ENCODE data around the gene SLC9A3.

Gene SLC9A3

GRCh38 chr5:540071-540905 is 16.0 kb upstream of the SLC9A3 start:
- no peak overlapping the region for H3K4me3 ChIP-seq (replicated peaks; ENCODE audit: low read depth, low read length)
- TF ChIP-seq, protein P1, sequence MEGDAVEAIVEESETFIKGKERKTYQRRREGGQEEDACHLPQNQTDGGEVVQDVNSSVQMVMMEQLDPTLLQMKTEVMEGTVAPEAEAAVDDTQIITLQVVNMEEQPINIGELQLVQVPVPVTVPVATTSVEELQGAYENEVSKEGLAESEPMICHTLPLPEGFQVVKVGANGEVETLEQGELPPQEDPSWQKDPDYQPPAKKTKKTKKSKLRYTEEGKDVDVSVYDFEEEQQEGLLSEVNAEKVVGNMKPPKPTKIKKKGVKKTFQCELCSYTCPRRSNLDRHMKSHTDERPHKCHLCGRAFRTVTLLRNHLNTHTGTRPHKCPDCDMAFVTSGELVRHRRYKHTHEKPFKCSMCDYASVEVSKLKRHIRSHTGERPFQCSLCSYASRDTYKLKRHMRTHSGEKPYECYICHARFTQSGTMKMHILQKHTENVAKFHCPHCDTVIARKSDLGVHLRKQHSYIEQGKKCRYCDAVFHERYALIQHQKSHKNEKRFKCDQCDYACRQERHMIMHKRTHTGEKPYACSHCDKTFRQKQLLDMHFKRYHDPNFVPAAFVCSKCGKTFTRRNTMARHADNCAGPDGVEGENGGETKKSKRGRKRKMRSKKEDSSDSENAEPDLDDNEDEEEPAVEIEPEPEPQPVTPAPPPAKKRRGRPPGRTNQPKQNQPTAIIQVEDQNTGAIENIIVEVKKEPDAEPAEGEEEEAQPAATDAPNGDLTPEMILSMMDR (IDR thresholded peaks at IDR 0.05; ENCODE audit: low read depth, low read length, missing control alignments): no peak

DNA sequence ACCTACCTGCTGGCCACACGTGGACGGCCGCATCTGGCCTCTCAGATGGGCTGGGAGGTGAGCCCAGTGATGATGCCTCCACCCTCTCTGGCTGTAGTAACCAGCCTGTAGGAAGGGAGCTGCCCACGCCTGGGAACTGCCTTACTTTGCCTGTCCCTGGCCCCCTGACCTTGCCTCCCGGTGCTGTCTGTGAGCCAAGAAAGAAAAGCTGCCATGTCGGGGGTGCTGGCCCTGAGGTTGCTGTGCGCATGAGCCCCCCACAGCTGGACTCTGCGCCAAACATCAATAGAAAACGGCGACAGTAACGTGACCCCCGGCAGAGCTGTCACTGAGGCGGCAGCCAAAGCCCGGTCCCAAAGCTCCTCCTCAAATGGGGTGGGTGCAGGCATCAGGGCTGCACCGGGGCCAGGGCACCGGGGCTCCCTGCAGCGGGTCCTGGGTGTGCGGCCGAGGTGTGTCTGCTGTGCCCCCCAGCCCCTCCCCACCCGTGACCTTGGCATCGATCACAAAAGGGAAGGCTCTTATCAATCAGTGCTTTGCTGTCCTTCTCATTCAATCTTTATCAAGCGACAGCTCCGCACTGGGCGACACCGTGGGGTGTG is 15.3 kb upstream of the SLC9A3 start:
- TF ChIP-seq, protein P1 (IDR thresholded peaks at IDR 0.05; ENCODE audit: low read depth, low read length, missing control alignments): no peak
- no peak overlapping the region for H3K4me3 ChIP-seq (replicated peaks; ENCODE audit: low read depth, low read length)
- DNase-seq (ENCODE audit: extremely low read depth, low read depth): no peak

More at GRCh38 chr5:540071-540905, 16.0 kb upstream of the SLC9A3 start:
- DNase-seq (ENCODE audit: extremely low read depth, low read depth): no peak

- no peak overlapping the region for H3K4me3 ChIP-seq (replicated peaks; ENCODE audit: low read depth, low read length)
- DNase-seq (ENCODE audit: extremely low read depth, low read depth): no peak
- TF ChIP-seq, protein P1 (IDR thresholded peaks at IDR 0.05; ENCODE audit: low read depth, low read length, missing control alignments): no peak
Measured at GRCh38 chr5:538801-539468, 14.7 kb upstream of the SLC9A3 start.

DNA sequence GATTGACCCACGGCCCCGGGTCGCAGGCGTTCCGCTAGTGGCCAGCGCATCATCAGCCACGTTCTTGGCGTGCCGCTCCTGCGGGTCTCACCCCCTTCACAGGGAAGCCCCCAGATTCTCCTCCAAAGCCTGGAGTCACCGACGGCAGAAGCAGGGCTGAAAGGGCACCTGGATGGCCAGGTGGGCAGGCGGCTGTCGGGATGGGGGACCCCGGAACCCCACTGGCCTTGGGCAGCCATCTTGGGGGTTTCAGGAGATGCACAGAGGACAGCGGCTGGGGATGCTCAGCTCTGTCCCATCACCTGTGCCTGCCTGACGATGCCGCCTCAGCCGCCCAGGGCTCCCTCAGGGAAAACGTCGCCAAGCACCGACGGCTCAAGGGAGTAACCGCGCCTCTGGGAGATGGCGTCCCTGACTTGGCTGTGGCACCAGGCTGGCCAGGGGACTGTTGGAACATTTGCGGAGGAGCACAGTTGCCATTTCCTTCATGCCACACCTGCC is 14.1 kb upstream of the SLC9A3 start:
- no peak for DNase-seq (ENCODE audit: extremely low read depth, low read depth)
- TF ChIP-seq, protein P1 (IDR thresholded peaks at IDR 0.05; ENCODE audit: low read depth, low read length, missing control alignments): no peak
- H3K4me3 ChIP-seq (replicated peaks; ENCODE audit: low read depth, low read length): no peak overlapping the region

DNA sequence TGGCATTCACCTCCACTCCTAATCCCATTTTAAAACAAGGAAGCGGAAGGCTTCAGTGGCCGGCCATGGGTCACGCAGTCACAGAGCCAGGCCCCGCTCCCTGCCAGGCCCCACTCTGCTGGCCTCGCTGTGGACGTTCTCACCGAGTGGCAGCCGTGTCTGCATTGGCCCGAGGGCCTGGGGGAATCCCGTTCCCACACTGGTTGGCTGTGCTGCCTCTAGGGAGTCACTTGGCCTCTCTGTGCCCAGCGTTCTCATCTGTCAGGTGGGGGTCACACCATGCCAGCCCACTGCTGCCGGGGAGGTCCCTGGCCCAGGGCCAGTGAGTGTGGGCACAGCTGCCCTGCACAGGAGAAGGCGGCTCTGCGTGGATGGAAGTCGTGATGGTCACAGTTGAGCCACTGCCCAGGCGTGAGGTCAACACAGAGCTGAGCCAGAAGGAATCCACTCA is 13.4 kb upstream of the SLC9A3 start:
- TF ChIP-seq, protein P1 (IDR thresholded peaks at IDR 0.05; ENCODE audit: low read depth, low read length, missing control alignments): no peak
- DNase-seq (ENCODE audit: extremely low read depth, low read depth): no peak
- H3K4me3 ChIP-seq (replicated peaks; ENCODE audit: low read depth, low read length): no peak overlapping the region

- TF ChIP-seq, protein P1 (IDR thresholded peaks at IDR 0.05; ENCODE audit: low read depth, low read length, missing control alignments): no peak
- no peak for DNase-seq (ENCODE audit: extremely low read depth, low read depth)
- H3K4me3 ChIP-seq (replicated peaks; ENCODE audit: low read depth, low read length): no peak overlapping the region
Measured at GRCh38 chr5:537098-537497, 12.8 kb upstream of the SLC9A3 start.

All from HFF-Myc (cell line).